Measurements from ENCODE around the gene CCDC57.
"Not testable (repeated sequence)": the region's sequence is repeated elsewhere in the genome, so short reads cannot be mapped to it uniquely, and the experiment has no call there.

The CCDC57 gene

DNA sequence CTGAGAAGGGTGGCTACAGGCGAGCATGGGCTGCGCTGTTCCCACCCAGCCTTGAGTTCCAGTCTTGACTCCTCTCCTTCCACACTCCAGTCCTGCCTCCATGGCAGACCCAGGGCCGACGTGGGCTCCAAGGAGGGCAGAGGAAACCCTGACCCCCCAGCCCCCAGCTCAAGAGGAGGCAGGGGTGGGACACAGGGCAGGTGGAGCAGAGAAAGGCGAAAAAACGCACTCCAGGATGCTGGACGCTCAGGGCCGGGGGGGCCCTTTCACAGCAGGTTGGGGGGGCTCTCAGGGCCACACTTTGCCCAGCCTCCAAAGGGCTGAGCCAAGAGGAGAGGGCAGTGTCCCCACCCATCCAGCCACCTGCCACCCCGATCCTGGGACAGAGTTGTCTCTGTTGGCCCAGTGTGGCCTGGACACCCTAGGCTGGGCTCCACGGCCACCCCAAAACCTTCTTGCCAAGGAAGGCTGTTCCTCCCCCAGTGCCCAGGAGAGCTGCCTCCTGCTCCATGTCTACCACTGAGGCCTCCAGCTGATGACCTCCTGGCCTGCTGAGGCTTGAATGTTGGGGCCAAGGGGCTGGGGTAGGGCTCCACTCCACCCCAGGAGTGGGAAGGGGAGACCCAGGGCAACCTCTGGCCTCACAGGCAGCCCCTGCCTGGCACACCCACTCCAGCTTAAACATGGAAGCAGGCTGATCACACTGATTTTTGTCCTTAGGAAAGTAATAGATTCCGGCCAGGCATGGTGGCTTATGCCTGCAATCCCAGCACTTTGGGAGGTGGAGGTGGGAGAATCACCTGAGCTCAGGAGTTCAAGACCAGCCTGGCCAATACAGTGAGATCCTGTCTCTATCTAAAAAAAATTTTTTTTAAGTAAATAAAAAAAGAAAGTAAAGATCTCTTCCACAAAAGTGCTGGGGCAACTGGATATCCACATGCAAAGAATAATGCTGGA lies 7.4 kb upstream of the CCDC57 start:
- DNase-seq = no peak

DNA sequence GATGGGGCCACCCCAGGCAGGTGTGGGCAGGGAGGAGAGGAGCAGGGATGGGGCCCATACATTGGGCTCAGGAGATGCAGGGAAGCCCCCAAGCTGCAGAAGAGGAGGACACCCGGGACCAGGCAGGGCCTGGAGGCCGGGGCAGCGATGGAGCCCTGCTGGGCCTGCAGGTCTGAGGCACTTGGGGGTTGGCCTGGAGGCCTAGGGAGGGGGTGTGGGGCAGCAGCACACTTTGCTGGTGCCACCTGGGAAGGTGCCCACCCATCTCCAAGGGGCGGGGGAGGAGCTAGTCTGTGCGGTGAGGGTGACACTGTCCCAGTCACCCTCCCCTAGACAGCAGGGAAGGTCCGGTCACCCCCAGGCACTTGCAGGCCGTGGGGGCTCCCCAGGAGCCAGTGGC lies 6.4 kb upstream of the CCDC57 start:
- DNase-seq = no peak

DNA sequence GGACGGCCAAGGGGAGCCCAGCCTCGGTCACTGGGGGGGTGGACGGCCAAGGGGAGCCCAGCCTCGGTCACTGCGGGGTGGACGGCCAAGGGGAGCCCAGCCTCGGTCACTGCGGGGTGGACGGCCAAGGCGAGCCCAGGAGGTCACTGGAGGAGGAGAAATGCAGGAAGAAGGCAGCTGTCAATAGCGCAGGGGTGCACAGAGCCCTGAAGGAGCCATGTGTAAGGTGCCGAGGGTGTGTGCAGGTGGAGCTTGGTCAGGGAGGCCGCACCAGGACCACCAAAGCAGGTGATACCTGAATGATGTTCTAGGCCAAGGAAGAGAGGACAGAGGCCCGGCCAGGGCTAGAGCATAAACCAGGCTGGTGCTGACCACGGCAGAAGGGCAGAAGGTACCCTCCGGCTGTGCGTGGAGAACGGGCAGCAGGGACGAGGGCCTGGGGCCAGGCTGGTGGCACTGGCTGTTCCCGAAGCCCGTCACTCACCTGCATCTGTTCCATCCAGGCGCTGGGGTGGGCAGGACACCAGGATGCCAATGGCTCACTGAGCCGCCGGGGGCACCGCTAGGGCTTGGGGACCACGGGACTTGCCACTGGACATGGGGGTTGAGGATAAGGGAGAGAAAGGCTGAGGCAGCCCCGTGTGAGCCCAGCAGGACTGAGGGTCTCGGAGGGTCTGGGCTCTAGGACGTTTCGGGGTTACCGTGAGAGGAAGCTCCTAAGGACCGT lies 5.9 kb upstream of the CCDC57 start:
- DNase-seq = no peak

DNA sequence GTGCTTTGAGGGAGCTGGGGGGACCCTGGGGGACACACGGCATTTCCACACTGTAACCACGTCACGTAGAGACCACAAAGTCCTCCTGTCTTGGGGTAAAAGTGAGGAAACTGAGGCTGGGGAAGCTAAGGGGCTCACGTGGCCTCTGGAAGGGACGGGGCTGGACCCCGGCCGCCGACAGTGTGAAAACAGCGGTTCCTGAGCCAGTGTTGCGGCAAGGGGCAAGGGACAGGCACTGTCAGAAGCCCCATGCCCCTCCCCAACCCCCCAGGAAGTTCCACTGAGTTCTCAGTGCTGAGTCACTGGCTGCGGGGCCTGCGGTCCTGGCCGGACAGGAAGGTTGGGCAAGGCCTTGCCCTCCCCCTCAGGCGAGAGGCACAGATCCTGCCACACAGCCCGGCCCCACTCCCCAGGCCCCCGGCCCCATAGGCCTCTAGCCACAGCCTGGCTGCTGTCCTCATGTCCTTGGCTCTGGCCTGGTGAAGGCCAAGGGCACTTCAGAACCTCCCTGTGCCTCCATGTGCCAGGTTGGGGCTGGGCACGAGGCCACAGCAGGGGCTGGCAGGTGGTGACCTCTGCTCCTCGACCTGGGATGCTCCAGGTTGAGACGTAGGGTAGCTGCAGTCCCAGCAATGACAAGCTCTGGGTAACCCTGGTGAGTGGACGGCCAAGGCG lies 5.0 kb upstream of the CCDC57 start:
- no peak for DNase-seq

DNA sequence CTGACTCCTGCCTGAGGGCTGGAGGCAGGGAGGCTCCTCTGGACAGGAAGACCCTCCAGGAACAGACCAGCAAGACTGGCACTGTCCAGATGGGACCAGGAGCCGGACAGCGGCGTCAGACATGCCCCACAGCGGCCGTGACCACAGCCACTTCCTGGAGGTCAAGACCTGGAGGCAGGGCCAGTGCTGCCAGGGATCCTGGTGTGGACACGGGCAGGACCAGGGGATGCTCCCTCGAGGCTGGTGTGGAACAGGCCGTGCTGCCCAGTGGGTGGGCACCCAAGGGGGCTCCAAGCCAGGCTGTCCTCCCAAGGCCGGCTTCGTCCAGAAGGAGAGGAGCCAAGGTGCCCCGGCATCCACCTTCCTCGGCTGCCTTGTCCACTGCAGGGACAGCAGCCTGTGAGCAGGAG lies 4.5 kb upstream of the CCDC57 start:
- no peak for DNase-seq

DNA sequence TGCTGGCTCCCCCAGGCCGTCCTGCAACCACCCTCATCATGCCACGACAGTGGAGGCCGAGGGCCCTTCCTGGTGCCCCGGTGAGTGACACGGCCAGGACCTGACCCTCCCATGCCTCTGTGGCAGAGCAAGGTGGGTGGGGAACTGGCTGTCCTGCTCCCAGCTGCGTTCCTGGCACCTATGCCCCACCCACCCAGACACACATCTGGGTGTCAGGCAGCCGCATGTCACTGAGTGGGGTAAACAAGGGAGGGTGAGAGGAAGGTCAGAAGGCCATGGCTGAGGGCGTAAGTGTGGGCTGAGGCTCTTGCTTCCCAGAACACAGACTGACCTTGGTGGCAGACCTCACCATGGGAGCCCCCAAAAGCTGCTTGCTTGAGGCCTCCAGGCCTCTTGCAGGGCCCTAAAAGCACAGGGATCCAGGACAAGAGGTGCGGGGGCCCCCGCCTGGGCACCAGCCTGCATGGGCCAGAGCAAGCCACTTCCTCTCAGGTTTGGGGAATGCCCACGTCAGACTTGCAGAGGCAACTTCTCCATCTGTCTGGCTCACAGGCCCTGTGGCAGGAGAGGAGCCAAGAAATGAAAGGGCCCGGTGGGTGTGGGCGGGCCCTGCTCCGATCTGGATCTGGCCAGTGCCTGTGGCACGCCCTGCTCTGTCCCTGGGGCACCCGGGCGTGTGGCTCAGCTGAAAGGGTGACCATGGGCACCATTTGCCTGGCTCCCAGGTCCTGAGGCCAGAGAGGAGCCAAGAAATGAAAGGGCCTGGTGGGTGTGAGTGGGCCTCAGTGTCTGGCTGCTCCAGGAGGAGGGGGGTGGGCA lies 3.9 kb upstream of the CCDC57 start:
- DNase-seq = no peak

DNA sequence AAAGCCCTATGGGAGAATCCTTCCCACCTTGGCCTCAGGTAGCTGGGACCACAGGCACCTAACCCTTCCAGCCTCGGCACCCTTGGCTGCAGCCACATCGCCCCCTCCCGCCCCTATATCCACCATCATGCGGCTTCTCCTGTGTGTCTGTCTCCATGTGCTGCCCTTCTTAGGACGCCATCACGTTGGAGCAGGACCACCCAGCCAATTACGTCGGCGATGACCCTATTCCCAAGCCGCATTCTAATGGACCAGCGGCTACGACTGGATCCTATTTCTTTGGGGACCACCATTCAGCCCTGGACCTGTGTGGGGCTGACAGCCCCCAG lies 3.3 kb upstream of the CCDC57 start:
- DNase-seq = no peak

DNA sequence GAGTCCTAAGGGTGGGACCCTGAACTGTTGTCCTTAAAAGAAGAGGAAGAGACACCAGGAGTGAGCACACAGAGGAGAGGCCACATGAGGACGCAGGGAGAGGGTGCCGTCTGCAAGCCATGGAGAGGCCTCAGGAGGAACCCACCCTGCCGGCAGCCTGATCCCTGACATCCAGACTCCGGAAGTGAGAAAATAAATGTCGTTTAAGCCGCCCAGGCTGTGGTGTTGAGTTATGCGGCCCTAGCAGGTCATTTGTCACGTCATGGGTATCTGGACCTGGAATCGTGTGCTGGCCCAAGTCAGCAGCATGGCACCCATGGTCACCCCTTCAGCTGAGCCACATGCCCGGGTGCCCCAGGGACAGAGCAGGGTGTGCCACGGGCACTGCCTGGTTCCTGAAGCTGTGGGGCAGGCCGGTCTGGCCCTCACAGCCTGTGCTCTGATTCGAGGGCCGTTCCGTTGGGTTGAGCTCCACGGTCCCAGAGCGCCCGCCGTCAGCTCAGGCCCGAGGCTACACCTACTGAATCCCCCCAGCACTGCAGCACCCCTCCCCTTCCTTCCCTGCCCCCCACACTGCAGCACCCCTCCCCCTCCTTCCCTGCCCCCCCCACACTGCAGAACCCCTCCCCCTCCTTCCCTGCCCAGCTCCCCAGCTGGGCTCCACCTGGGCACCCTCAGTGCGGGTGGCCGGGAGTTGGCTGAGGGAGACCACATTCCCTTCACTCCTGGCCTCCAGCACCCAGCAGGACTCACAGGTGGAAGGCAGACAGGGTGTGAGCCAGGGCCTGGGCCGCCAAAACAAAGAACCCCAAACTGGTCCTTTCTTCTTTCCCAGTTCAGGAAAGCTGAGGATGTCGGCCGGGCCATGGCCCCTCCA lies 2.7 kb upstream of the CCDC57 start:
- no peak for DNase-seq

DNA sequence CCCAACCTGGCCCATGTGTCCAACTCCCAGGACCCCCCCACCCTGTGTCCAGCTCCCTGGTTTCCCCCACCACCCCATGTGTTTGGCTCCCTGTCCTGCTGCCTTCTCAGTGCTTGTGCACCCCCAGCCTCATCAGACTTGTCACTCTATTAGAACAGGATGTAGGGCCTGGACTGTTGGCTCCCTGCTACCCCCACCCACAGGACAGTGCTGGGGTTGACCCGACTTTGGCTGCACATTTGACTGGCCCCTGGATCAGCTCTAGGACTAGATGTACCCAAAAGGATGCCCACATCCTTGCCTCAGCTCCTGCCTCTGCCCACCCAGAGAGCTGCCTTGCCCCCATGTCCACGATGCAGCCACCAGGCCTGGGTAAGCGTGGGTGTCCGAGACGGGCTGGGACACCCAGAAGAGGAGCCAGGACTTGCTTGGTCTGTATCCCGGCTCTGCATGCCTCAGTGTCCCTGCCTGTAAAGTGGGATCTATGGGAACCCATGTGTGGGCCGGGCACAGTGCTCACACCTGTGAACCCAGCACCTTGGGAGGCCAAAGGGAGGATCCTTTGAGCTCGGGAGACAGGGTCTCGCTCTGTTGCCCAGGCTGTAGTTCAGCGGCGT lies 1.5 kb upstream of the CCDC57 start:
- no peak for DNase-seq

DNA sequence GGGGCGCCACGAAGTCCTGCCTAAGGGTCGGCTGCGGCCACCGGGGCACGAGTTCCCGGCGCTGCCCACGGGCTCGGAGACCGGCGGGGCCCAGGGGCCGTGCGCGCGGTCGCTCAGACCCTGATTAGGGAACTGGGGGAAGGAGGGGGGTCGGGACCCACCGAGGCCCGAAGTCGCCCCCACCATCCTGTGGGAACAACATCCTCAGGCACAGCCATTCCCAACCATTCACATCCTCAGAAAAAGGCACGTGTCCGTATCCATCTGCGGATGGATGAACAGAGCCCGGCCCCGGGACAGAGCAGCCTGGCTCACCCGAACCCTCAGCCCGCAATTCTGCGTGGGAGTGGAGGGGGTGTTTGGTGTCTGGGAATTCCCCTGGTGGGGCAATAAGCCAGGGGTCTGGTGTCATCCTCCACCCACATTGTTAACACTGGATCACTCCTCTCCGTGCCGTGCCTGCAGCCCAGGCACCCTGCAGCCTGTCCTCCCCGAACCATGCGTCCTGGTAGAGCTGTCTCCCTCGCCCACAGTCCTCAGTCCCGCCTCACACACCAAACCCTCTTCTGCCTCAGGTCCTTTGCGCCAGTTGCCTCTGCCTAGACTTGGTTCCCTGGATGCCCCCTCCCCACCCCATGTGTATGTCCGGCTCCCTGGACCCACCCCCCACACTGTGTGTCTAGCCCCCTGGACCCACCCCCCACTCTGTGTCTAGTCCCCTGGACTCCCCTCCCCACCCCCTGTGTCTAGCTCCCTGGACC lies 789 bp upstream of the CCDC57 start:
- DNase-seq = no peak

DNA sequence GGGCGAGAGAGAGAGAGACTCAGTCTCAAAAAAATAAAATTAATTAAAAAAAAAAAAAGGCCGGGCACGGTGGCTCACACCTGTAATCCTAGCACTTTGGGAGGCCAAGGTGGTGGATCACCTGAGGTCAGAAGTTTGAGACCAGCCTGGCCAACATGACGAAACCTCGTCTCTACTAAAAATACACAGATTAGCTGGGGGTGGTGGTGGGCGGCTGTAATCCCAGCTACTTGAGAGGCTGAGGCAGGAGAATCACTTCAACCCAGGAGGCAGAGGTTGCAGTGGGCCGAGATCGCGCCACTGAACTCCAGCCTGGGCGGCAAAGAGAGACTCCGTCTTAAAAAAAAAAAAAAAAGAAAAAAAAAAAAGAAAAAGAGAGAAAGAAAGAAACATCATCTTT lies 2.0 kb downstream of the CCDC57 start:
- not testable (repeated sequence) for DNase-seq

DNA sequence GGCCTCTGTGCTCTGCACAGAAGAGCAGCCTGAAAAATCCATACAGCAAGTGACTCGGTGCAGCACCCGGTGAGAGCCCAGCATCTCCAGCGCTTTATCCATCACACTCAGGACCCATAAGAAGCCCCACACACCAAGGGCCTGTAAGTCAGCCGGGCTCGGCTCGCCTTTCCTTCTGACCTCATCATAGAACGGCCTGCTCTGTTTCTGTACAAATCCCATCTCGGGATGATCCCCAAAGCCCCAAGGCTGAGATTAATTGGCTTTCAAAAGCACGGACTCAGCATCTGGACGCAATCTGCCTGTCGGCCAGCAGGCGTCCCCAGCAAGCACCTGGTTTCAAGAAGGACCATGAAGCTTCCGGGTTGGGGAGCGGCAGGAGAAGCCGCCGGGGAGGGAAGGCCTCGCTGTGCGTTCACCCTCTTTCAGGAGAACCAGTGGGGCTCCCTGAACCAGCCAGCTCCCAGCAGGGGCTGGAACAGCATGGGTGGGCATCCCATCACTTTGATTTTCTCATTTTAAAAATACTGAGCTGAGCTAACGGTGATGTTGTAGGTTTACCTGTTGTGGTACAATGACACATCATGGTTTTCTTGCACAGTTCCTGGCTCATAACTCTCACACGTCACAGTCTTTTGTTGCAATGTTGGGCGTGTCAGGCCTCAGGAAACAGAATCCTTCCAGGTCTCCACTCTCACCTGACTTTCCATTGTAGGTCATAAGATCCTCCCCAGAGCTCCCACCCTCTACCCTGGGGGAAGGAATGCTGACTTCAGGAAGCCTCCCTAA lies 6.7 kb downstream of the CCDC57 start:
- peak; percentile 31 for DNase-seq

DNA sequence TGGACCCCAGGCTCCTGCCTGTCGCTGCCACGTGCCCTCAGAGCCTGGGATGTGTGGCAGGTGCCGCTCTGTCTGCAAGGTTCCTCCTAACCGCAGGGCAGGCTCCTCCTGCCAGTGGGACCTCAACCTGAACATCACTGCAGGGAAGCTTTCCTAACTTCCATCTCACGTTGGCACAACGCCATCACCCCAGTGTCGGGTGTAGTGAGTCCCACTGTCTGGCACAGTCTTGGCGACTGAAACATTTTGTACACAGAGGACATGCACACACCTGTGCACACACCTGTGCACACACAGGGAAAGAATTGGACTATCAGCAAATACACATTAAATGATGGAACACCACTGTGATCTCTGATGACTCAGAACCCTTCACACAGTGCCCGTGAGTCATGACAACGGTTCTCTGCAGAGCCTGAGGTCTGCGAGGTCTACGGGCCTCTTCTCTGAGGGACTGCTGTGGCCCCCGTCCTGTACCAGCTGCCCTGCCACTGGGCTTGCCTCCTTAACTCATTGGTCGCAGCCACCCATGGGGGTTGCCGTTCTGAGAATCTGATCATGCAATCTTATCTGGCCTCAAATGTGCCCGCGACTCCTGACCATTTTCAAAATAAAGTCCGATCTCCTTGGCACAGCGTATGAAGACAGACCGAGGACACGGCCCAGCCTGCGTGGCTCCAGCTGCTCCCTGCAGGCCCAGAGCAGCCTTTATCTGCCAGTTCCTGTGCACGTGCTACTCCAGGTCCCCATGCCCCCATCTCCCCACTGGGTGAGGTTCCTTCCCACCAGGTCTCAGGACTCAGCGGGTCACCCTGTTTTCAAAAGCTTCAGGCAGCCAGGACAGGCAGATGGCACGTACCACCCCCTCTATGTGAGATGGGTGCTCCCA lies 7.6 kb downstream of the CCDC57 start:
- DNase-seq = no peak

DNA sequence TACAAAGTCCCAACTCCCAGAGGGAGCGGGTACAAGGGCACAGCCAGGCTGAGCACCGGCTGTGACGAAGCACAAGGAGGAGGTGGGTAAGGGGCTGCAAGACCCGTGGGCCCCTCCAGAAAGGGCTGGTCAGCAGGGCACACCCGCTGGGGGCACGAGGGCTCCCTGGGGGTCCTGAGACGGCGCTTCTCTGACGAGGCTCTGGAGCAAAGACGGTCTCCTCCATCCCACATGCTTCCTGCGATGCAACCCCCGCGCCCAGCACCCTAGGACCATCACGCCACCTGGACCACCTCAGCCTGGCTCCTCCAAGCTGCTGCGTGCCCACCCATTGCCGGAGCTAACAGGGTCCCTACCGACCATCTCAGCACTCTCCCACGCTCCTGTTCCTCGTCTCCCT lies 8.7 kb downstream of the CCDC57 start:
- no peak for DNase-seq

DNA sequence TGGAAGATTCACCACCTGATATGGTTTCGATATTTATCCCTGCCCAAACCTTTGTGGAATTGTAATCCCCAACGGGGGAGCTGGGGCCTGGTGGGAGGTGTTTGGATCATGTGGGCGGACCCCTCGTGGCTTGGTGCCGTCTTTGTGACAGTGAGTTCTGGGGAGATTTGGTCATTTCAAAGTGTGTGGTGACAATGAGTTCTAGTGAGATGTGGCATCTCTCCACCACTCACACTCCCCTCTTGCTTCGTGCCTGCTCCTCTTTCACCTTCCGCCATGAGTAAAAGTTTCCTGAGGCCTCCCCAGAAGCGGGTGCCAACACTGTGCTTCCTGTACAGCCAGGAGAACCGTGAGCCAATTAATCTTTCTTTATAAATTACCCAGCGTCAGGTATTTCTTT lies 9.7 kb downstream of the CCDC57 start:
- no peak for DNase-seq

DNA sequence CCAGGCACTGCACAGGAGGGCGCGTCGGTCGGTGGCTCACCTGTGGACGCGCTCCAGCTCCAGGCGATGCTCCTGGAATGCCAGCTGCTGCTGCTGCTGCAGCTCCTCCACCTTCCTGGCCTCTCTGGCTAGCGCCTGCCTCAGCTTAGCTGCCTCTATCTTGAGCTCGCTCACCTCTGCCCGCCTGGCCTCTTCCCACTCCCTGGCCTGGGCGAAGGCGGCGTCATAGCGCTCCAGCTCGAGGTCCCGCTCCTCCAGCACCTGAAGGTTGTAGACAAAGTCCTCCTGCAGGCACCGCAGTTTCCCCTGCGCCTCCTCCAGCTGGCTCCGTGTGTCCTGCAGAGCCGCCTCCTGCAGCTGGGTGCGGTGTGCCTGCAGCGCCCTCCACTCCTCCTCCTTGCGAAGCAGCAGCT lies 11.1 kb downstream of the CCDC57 start:
- DNase-seq = no peak

DNA sequence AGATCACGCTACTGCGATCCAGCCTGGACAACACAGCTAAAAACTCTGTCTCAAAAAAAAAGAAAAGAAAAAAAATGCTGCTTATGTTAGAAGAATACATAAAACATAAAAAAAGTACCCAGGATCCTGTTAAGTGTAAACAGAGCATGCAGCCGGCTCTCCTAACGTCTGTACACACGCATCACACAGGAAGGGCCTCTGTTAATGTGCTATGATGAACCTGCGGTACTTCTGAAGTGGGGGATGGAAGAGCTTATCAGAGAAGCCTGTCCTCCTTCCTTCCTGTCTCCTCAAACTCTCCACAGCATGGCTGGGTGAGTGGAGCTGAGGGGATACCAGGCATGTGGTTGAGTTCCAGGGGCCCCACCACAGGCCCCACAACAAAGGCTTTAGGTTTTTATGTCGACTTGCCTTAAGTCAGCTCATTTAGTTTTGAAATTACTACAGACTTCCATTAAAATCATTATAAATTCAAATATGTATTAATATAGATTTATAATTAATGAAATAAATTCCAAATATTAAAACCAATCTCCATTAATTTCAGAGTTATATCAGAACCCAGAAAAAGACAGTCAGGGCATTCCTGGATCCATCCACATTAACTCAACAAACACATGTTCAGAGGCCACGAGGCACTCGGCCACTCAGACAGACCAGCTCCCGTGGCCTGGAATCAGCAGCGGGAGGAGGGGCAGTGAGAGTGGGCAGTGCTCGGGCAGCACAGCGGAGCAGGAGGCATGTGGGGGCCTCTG lies 11.7 kb downstream of the CCDC57 start:
- no peak for DNase-seq

DNA sequence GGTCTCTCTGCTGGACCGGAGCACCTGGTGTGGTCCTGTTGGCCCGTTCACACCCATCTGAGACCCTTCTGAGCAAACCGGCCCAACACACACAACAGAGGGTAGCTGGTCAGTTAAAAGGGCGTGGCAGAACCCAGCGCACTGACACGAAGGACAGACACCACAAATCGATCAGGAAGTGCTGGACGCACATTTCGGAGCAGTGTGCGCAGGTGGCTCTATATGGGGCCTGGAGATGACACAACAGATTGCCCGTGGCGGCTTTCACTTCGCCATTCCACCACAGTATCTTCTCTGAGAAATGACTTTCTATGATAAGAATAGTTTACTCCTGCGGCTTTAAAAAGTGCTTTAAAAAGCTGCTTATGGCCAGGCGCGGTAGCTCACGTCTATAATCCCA lies 12.5 kb downstream of the CCDC57 start:
- DNase-seq = no peak

Measured in NCI-H187 treated with DMSO at 0.1 percent for 48 hours (cell line).